ENCODE measurements around the gene GOLPH3. TPM values are rescaled to one million over a fixed set of nuclear protein-coding genes. Genes with fewer than 3 reads are reported as not detected.

The GOLPH3 gene
- total and polyA plus RNA-seq, 9 donors: 54.2 to 88.9 (median 80.2) TPM

- no peaks in the 10 kb centered on the region for H3K36me3 ChIP-seq
Measured at GRCh38 chr5:32076699-32077695, 97.1 kb downstream of the GOLPH3 start.

More at GRCh38 chr5:32076699-32077695, 97.1 kb downstream of the GOLPH3 start:
- peaks cover 2% of the 10 kb centered on the region for H3K4me1 ChIP-seq (ENCODE audit: insufficient read depth)
- intact Hi-C loops (cut with DNase I): loop anchor here in 2 of 4 donors (5.0 to 10.0 kb wide), 2 partner anchors 142 to 250 kb away; no protein-coding TSS in a partner anchor
- no peak overlapping the region for H3K4me3 ChIP-seq
- no peaks in the 10 kb centered on the region for H3K27me3 ChIP-seq
- no peak overlapping the region for H3K27ac ChIP-seq
- no peaks in the 10 kb centered on the region for H3K9me3 ChIP-seq
- 59 to 63% (median 63%) methylated on average over 4 of the region's 4 CpGs for WGBS, 3 donors
- peak in 2 of 5 donors; percentile 57 to 71 for DNase-seq
- TF ChIP-seq POLR2A (IDR thresholded peaks at IDR 0.05): no peak
- TF ChIP-seq EP300 (IDR thresholded peaks at IDR 0.05): no peak
- TF ChIP-seq, protein P1, sequence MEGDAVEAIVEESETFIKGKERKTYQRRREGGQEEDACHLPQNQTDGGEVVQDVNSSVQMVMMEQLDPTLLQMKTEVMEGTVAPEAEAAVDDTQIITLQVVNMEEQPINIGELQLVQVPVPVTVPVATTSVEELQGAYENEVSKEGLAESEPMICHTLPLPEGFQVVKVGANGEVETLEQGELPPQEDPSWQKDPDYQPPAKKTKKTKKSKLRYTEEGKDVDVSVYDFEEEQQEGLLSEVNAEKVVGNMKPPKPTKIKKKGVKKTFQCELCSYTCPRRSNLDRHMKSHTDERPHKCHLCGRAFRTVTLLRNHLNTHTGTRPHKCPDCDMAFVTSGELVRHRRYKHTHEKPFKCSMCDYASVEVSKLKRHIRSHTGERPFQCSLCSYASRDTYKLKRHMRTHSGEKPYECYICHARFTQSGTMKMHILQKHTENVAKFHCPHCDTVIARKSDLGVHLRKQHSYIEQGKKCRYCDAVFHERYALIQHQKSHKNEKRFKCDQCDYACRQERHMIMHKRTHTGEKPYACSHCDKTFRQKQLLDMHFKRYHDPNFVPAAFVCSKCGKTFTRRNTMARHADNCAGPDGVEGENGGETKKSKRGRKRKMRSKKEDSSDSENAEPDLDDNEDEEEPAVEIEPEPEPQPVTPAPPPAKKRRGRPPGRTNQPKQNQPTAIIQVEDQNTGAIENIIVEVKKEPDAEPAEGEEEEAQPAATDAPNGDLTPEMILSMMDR (IDR thresholded peaks at IDR 0.05): peak; percentile 40 to 78 (median 72)

Small RNA genes within 50 kb of the gene (small RNA-seq; reads per million reads assigned to genes)
- gene RF00019: not detected

Other genes with a start within 250 kb of the GOLPH3 start
- gene MTMR12, start 138.6 kb upstream of the GOLPH3 start, total RNA-seq: 10 to 100 TPM; 33.1 to 39.0 (median 36.1) TPM
- 10 to 100 TPM; 14.9 to 26.2 TPM for gene MTMR12, start 138.6 kb upstream of the GOLPH3 start, polyA plus RNA-seq

All from ovary (tissue), 9 donors.